LNCaP clone FGC (cell line): ENCODE data around the gene C2CD2L.
A peak's percentile ranks its signal among the peaks of the same experiment; 100 is the strongest.

Source experiments
- DNase-seq: peaks from one replicate; pipeline ENCODE4 v3.0.0-alpha.2; 2011; ENCODE audit warnings: low read depth
- H3K4me3 ChIP-seq: 2 replicates; pipeline ENCODE4 v1.5.1; 2011; ENCODE audit warnings: mild to moderate bottlenecking, low read depth, low read length, control low read depth
- CTCF ChIP-seq: IDR thresholded peaks from 2 replicates; pipeline ENCODE4 v1.5.1; 2012; ENCODE audit warnings: mild to moderate bottlenecking; ENCODE audit not compliant: control insufficient read depth, insufficient read depth; ENCODE audit errors: extremely low read depth

C2CD2L gene

GRCh38 chr11:119103793-119104192, 3.4 kb upstream of the C2CD2L start:
- H3K4me3 ChIP-seq, result no peak overlapping the region
- DNase-seq, result no peak
- no peak for TF ChIP-seq CTCF

GRCh38 chr11:119107538-119108145, 498 bp downstream of the C2CD2L start:
- no peak for TF ChIP-seq CTCF
- no peak for DNase-seq
- H3K4me3 ChIP-seq, result peak overlapping the region; percentile 73

GRCh38 chr11:119108146-119108856, 1.2 kb downstream of the C2CD2L start:
- no peak for TF ChIP-seq CTCF
- peak overlapping the region; percentile 73 for H3K4me3 ChIP-seq
- no peak for DNase-seq

GRCh38 chr11:119108857-119109221, 1.7 kb downstream of the C2CD2L start:
- DNase-seq, result no peak
- TF ChIP-seq CTCF, result no peak
- H3K4me3 ChIP-seq, result peak overlapping the region; percentile 73

GRCh38 chr11:119109843-119110242, 2.7 kb downstream of the C2CD2L start:
- no peak for TF ChIP-seq CTCF
- no peak overlapping the region for H3K4me3 ChIP-seq
- no peak for DNase-seq

- no peak overlapping the region for H3K4me3 ChIP-seq
- TF ChIP-seq CTCF, result no peak
- no peak for DNase-seq
These were observed 3.3 kb downstream of the C2CD2L start for GRCh38 chr11:119110439-119110838.
